ENCODE measurements around the gene CELSR1.

- TF ChIP-seq CTCF (IDR thresholded peaks at IDR 0.05) (no peak), ZFX (IDR thresholded peaks at IDR 0.05; ENCODE audit: borderline replicate concordance) (no peak)
These were observed 175.6 kb downstream of the CELSR1 start for GRCh38 chr22:46361826-46362202.

Data from 22Rv1 (cell line).